HepG2 (cell line): ENCODE measurements around the gene G6PC2. TPM values are rescaled to one million over a fixed set of nuclear protein-coding genes. Genes with fewer than 3 reads are reported as not detected.

ENCODE experiments used
- FOXO4 ChIP-seq: sonication (generic); formaldehyde crosslinking; conservative IDR thresholded peaks from 2 replicates; pipeline ENCODE4 v1.8.1; 2023; ENCODE audit warnings: missing genetic modification reagents
- LCORL ChIP-seq, 2 experiments: fragments of 450-650 bp in 1 of 2; sonication (generic) in 1 of 2; formaldehyde crosslinking in 1 of 2; IDR thresholded peaks; 2 replicates each; pipeline versions ENCODE4 v1.5.0 to v1.6.1; 2017 to 2020; ENCODE audit warnings: antibody characterized with exemption in 1 of 2, missing genetic modification reagents in 1 of 2
- MEIS1 ChIP-seq: sonication (generic); formaldehyde crosslinking; IDR thresholded peaks from 2 replicates; pipeline ENCODE4 v1.9.0; 2021; ENCODE audit warnings: mild to moderate bottlenecking, missing genetic modification reagents, moderate library complexity, borderline replicate concordance
- SALL1 ChIP-seq: sonication (generic); formaldehyde crosslinking; IDR thresholded peaks from 2 replicates; pipeline ENCODE4 v1.8.0; 2022; ENCODE audit warnings: mild to moderate bottlenecking, missing genetic modification reagents
- SMYD3 ChIP-seq: sonication (generic); formaldehyde crosslinking; IDR thresholded peaks from 2 replicates; pipeline ENCODE4 v1.8.1; 2023; ENCODE audit warnings: mild to moderate bottlenecking, missing genetic modification reagents
- ZBTB44 ChIP-seq: sonication (generic); formaldehyde crosslinking; IDR thresholded peaks from 2 replicates; pipeline ENCODE4 v1.4.0; 2020; ENCODE audit warnings: missing genetic modification reagents
- ZFYVE20 ChIP-seq: sonication (generic); formaldehyde crosslinking; IDR thresholded peaks from 2 replicates; pipeline ENCODE4 v1.8.0; 2023; ENCODE audit warnings: low read depth, mild to moderate bottlenecking, moderate library complexity, missing genetic modification reagents, borderline replicate concordance
- ZMYM3 ChIP-seq: sonication (generic); formaldehyde crosslinking; IDR thresholded peaks from 2 replicates; pipeline ENCODE4 v1.5.1; 2020; ENCODE audit warnings: mild to moderate bottlenecking, missing genetic modification reagents
- ZNF326 ChIP-seq: sonication (generic); formaldehyde crosslinking; IDR thresholded peaks from 2 replicates; pipeline ENCODE4 v1.4.0; 2020; ENCODE audit warnings: missing genetic modification reagents, borderline replicate concordance
- ZNF572 ChIP-seq: sonication (generic); formaldehyde crosslinking; IDR thresholded peaks from 2 replicates; pipeline ENCODE4 v1.5.1; 2020; ENCODE audit warnings: mild to moderate bottlenecking, missing genetic modification reagents
- ZNF589 ChIP-seq: sonication (generic); formaldehyde crosslinking; conservative IDR thresholded peaks from 2 replicates; pipeline ENCODE4 v1.8.0; 2022; ENCODE audit warnings: mild to moderate bottlenecking, moderate library complexity, missing genetic modification reagents
- polyA plus RNA-seq, 8 experiments: library from polyadenylated mRNA; depleted of rRNA in 3 of 8; stranded (reverse) in 7 of 8; unstranded in 1 of 8; fragments of >200 nt; fragmentation: Illumina TruSeq in 4 of 8; extraction: Trizol in 4 of 8; gene quantifications; 2 replicates each; pipeline versions ENCODE4 v1.2.1 to v1.2.3, GENCODE V29; 2011 to 2016; ENCODE audit warnings: low read depth in 4 of 8, missing spikeins in 1 of 8, mixed read lengths in 1 of 8; ENCODE audit not compliant: insufficient read depth in 1 of 8
- total RNA-seq, 5 experiments: library from RNA; depleted of rRNA; stranded (reverse); fragments of >200 nt; fragmentation: Illumina TruSeq; extraction: Trizol; gene quantifications; 2 replicates each; pipeline ENCODE4 v1.2.3, GENCODE V29; 2016; ENCODE audit warnings: low read depth in 1 of 5
- TF ChIP-seq, protein P1 (sequence below): sonication (generic); formaldehyde crosslinking; IDR thresholded peaks from 2 replicates; pipeline ENCODE4 v1.9.0; 2022; ENCODE audit warnings: missing genetic modification reagents, mild to moderate bottlenecking, borderline replicate concordance
- TF ChIP-seq, protein P2 (sequence below): sonication (generic); formaldehyde crosslinking; IDR thresholded peaks from 2 replicates; pipeline ENCODE4 v1.4.0; 2020; ENCODE audit warnings: mild to moderate bottlenecking, missing genetic modification reagents, borderline replicate concordance
- TF ChIP-seq, protein P3 (sequence below): sonication (generic); formaldehyde crosslinking; IDR thresholded peaks from 2 replicates; pipeline ENCODE4 v1.9.0; 2022; ENCODE audit warnings: low read depth, missing genetic modification reagents
- TF ChIP-seq, protein P4 (sequence below): IDR thresholded peaks from 2 replicates; pipeline ENCODE4 v1.6.1; 2016; ENCODE audit warnings: mild to moderate bottlenecking, missing biosample characterization, missing genetic modification reagents

The G6PC2 gene
- total and polyA plus RNA-seq, 2 of the 13 experiments (the other 11 are each of a cell fraction or from before 2014, with no cell fraction given), result not detected

DNA sequence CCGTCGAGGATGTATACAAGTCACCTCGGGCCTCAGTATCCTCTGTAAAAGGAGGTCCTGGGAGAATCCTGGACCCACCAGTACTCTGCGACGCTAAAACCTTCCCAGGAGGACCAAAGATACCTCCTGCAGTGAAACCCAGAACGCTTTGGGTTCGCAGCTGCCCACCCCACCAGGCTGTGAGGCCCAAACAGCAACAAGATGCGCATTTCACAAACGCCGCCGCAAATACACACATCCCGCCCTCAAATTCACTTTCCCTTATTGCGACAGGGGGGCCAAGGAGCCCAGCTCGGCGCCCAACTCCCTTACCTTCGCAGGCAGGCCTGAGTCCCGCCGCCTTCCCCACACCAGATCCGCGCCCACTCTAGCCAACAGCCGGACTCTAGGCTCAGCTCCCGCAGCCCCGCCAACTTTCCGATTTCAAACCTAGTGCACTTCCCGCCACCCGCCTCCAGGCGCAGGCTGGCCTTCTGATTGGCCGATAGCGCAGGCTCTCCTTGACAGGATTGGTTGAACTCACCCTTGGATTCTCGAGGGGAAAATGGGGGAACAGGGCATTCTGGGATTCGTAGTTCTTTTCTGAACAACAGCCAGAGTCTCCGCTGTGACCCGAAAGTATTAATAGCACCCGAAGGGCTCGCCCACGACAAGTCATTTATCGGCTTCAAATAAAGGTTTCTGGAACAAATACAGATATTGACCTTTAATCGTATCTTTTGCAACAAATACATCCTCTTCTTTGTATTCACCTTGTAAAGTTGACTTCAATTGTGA, 10.9 kb upstream of the G6PC2 start, which contains the start of gene SPC25 (continued):
- TF ChIP-seq LCORL (IDR thresholded peaks at IDR 0.05) (no peak), LCORL (CRISPR knock-in tag; IDR thresholded peaks at IDR 0.05) (peak; percentile 15; the same call in 1 of the 2 replicates), ZNF589 (CRISPR knock-in tag) (no peak), SMYD3 (CRISPR knock-in tag) (peak; percentile 86), SALL1 (CRISPR knock-in tag) (peak; percentile 73), ZFYVE20 (CRISPR knock-in tag) (no peak), ZNF326 (CRISPR knock-in tag) (no peak), FOXO4 (CRISPR knock-in tag) (no peak), ZNF572 (CRISPR knock-in tag) (no peak), ZMYM3 (no peak), ZBTB44 (CRISPR knock-in tag) (no peak), MEIS1 (CRISPR knock-in tag) (no peak)
- TF ChIP-seq, protein P1, sequence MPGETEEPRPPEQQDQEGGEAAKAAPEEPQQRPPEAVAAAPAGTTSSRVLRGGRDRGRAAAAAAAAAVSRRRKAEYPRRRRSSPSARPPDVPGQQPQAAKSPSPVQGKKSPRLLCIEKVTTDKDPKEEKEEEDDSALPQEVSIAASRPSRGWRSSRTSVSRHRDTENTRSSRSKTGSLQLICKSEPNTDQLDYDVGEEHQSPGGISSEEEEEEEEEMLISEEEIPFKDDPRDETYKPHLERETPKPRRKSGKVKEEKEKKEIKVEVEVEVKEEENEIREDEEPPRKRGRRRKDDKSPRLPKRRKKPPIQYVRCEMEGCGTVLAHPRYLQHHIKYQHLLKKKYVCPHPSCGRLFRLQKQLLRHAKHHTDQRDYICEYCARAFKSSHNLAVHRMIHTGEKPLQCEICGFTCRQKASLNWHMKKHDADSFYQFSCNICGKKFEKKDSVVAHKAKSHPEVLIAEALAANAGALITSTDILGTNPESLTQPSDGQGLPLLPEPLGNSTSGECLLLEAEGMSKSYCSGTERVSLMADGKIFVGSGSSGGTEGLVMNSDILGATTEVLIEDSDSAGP (CRISPR knock-in tag), result peak; percentile 63; the same call in 1 of the 2 replicates
- TF ChIP-seq, protein P2, sequence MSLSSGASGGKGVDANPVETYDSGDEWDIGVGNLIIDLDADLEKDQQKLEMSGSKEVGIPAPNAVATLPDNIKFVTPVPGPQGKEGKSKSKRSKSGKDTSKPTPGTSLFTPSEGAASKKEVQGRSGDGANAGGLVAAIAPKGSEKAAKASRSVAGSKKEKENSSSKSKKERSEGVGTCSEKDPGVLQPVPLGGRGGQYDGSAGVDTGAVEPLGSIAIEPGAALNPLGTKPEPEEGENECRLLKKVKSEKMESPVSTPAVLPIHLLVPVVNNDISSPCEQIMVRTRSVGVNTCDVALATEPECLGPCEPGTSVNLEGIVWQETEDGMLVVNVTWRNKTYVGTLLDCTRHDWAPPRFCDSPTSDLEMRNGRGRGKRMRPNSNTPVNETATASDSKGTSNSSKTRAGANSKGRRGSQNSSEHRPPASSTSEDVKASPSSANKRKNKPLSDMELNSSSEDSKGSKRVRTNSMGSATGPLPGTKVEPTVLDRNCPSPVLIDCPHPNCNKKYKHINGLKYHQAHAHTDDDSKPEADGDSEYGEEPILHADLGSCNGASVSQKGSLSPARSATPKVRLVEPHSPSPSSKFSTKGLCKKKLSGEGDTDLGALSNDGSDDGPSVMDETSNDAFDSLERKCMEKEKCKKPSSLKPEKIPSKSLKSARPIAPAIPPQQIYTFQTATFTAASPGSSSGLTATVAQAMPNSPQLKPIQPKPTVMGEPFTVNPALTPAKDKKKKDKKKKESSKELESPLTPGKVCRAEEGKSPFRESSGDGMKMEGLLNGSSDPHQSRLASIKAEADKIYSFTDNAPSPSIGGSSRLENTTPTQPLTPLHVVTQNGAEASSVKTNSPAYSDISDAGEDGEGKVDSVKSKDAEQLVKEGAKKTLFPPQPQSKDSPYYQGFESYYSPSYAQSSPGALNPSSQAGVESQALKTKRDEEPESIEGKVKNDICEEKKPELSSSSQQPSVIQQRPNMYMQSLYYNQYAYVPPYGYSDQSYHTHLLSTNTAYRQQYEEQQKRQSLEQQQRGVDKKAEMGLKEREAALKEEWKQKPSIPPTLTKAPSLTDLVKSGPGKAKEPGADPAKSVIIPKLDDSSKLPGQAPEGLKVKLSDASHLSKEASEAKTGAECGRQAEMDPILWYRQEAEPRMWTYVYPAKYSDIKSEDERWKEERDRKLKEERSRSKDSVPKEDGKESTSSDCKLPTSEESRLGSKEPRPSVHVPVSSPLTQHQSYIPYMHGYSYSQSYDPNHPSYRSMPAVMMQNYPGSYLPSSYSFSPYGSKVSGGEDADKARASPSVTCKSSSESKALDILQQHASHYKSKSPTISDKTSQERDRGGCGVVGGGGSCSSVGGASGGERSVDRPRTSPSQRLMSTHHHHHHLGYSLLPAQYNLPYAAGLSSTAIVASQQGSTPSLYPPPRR (CRISPR knock-in tag), result no peak
- TF ChIP-seq, protein P3, sequence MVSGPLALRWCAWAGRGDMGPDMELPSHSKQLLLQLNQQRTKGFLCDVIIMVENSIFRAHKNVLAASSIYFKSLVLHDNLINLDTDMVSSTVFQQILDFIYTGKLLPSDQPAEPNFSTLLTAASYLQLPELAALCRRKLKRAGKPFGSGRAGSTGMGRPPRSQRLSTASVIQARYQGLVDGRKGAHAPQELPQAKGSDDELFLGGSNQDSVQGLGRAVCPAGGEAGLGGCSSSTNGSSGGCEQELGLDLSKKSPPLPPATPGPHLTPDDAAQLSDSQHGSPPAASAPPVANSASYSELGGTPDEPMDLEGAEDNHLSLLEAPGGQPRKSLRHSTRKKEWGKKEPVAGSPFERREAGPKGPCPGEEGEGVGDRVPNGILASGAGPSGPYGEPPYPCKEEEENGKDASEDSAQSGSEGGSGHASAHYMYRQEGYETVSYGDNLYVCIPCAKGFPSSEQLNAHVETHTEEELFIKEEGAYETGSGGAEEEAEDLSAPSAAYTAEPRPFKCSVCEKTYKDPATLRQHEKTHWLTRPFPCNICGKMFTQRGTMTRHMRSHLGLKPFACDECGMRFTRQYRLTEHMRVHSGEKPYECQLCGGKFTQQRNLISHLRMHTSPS (CRISPR knock-in tag), result no peak
- TF ChIP-seq, protein P4, sequence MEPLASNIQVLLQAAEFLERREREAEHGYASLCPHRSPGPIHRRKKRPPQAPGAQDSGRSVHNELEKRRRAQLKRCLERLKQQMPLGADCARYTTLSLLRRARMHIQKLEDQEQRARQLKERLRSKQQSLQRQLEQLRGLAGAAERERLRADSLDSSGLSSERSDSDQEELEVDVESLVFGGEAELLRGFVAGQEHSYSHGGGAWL (CRISPR knock-in tag), result peak; percentile 59; the same call in 1 of the 2 replicates
